NB4 (cell line): Measurements from ENCODE around the gene TMEM120B.

Experiments used
- CTCF ChIP-seq: IDR thresholded peaks from one replicate; pipeline ENCODE4 v1.5.1; 2012; ENCODE audit warnings: low read depth, low read length
- MAX ChIP-seq: IDR thresholded peaks from 2 replicates; pipeline ENCODE4 v1.6.1; 2011; ENCODE audit warnings: low read depth, low read length
- POLR2A ChIP-seq: IDR thresholded peaks from 2 replicates; pipeline ENCODE4 v1.6.1; 2011; ENCODE audit warnings: mild to moderate bottlenecking; ENCODE audit not compliant: insufficient read length; ENCODE audit errors: extremely low read depth

- TF ChIP-seq CTCF = no peak
- TF ChIP-seq POLR2A = no peak
- no peak for TF ChIP-seq MAX
These were observed 42.3 kb downstream of the TMEM120B start for GRCh38 chr12:121754836-121755235.
